Stimulated activated naive CD8-positive, alpha-beta T cell treated with anti-CD3 and anti-CD28 coated beads, Interleukin-15, amount 100 ng/mL, for 72 hours (primary cell): Measurements from ENCODE around the gene ROR1.
"Not testable (repeated sequence)": the region's sequence is repeated elsewhere in the genome, so short reads cannot be mapped to it uniquely, and the experiment has no call there.

Experiments
- ATAC-seq: fragments of 150-1000 bp; cut with Tn5 transposase; 2 replicates; pipeline ENCODE4 v1.10.0; 2021; ENCODE audit warnings: mild to moderate bottlenecking, moderate library complexity
- DNase-seq, 2 donors: peaks; one replicate each; pipeline ENCODE4 v3.0.0; 2021 to 2022
- H3K27ac Mint-ChIP-seq, 2 donors: one replicate each; pipeline ENCODE4 v1.8.0; 2022; ENCODE audit warnings: mild to moderate bottlenecking in 2 of 2, mixed read lengths in 2 of 2, moderate library complexity in 2 of 2
- H3K27me3 Mint-ChIP-seq: one replicate; pipeline ENCODE4 v1.8.0; 2022; ENCODE audit warnings: mixed read lengths
- H3K4me1 Mint-ChIP-seq: one replicate; pipeline ENCODE4 v1.8.0; 2022; ENCODE audit warnings: mild to moderate bottlenecking, mixed read lengths
- H3K4me3 Mint-ChIP-seq, 2 donors: one replicate each; pipeline ENCODE4 v1.8.0; 2022; ENCODE audit warnings: mild to moderate bottlenecking in 2 of 2, mixed read lengths in 2 of 2, moderate library complexity in 1 of 2
- H3K9me3 Mint-ChIP-seq, 2 donors: one replicate each; pipeline ENCODE4 v1.8.0; 2022; ENCODE audit warnings: mixed read lengths in 2 of 2

The ROR1 gene

DNA sequence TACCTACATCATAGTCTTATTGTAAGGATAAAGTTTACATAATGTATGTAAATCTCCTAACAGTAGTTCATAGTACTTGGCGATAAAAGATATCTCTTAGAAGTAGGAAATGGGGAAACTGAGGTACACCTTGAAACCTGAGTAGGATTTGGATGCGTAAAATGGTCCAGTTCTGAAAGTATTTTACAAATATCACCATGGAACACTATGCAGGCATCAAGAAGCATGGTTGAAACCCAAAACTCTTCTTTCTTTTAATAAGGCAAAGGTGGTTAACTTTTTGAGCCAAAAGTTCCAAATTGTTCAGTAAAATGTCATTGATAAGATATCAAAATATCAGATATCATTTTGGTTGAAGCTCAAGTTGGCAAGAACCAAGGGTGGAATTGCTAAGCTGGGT lies 46.0 kb downstream of the ROR1 start:
- H3K27me3 Mint-ChIP-seq: peaks cover 18% of the 10 kb centered on the region
- ATAC-seq (no peak), DNase-seq (no peak)
- H3K27ac Mint-ChIP-seq: no peak overlapping the region
- H3K9me3 Mint-ChIP-seq: no peaks in the 10 kb centered on the region
- H3K4me3 Mint-ChIP-seq: no peak overlapping the region
- H3K4me1 Mint-ChIP-seq: no peaks in the 10 kb centered on the region

DNA sequence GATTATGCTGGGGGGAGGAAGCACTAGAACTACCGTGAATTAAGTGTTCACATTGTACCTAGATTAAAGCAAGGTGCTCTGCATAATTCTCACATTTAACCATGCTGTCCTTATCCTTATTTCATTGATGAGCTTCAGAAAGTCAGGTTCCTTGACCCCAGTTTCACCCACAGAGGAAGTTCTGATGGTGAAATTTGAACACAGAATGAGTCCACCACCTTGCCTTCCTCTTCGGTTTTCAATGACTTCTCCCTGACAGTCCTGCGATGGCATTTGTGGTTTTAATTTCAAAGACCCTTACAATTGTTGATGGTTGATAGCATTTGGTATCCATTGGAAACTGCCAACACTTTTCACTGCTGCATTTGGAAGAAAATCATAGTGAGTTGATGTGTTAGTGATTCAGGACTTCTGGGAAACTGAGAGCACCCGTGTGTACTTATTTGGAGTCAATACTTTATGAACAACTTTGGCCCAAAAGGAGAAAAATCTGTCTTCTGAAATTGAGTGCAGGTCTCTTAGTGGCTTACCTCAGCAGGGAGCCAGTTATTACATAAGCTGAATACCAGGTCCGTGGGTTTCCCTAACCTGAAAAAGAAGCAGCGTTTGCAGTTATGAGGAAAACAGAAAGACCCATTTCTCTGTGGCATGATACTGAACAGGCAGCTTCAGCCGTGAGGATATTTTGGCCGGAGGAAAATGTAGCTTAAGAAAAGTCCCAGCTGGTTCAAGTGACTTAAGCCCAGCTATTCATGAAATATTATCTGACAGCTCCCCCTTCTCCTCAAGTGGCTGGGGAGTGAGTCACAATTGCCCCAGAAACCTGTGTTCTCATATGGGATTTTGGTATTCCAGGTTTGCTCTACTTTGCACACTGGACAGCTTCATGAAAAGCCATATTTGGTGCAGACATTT lies 47.5 kb downstream of the ROR1 start:
- no peaks in the 10 kb centered on the region for H3K9me3 Mint-ChIP-seq
- H3K4me3 Mint-ChIP-seq: no peak overlapping the region
- ATAC-seq (no peak), DNase-seq (no peak)
- H3K4me1 Mint-ChIP-seq: no peaks in the 10 kb centered on the region
- no peak overlapping the region for H3K27ac Mint-ChIP-seq
- peaks cover 18% of the 10 kb centered on the region for H3K27me3 Mint-ChIP-seq

DNA sequence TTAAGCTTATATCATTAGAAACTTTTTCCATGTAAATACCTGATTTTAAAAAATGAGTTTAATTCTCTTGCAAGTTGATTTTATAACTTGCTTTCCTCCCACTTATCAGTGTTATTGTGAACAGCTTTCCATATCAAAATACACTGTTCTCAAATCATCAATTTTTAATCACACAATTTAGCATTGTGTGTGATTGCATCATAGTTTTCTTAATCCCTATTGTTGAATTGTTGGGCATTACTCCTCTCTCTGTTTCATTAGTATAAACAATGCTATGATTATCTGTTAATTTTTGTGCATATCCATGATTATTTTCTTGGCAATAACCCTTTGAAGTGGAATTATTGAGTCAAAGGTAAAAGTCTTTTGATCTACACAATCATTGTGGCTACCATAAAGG lies 48.7 kb downstream of the ROR1 start:
- no peak overlapping the region for H3K4me3 Mint-ChIP-seq
- DNase-seq: no peak
- H3K9me3 Mint-ChIP-seq: no peaks in the 10 kb centered on the region
- H3K4me1 Mint-ChIP-seq: no peaks in the 10 kb centered on the region
- ATAC-seq: no peak
- no peak overlapping the region for H3K27ac Mint-ChIP-seq
- H3K27me3 Mint-ChIP-seq: peaks cover 18% of the 10 kb centered on the region

DNA sequence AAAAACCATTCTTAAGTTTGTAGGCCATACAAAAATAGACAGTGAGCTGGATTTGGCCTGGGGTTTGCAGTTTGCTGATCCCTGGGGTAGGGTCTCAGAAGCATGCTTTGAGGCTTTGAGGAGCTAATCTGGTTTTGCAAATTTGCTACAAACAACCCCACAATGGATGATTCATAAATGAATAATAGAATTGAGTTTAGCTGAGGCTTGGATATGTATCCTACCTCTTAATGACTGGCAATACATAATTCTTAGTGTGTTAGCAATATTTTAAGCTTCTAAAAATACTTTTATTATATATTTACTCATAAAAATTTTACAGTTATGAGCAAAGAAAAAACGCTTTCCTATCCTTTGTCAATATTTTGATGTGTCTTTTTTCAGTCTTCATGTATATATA lies 50.6 kb downstream of the ROR1 start:
- ATAC-seq (no peak), DNase-seq (no peak)
- Mint-ChIP-seq H3K27ac (no peak overlapping the region), H3K27me3 (peaks cover 29% of the 10 kb centered on the region), H3K9me3 (no peaks in the 10 kb centered on the region), H3K4me1 (no peaks in the 10 kb centered on the region), H3K4me3 (no peak overlapping the region)

DNA sequence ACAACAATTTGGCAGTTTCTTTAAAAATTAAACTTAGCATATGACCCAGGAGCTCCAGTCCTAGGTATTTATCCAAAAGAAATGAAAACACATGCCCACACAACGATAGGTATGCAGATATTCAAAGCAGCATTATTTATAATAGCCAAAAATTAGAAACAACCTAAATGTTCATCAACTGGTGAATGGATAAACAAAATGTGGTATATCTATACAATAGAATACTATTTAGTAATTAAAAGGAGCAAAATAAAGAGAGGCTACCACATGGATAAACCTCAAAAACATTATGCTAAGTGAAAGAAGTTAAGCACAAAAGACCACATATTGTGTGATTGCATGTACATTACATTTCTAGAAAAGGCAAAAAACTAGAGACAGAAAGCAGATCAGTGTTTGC lies 51.3 kb downstream of the ROR1 start:
- no peak overlapping the region for H3K4me3 Mint-ChIP-seq

DNA sequence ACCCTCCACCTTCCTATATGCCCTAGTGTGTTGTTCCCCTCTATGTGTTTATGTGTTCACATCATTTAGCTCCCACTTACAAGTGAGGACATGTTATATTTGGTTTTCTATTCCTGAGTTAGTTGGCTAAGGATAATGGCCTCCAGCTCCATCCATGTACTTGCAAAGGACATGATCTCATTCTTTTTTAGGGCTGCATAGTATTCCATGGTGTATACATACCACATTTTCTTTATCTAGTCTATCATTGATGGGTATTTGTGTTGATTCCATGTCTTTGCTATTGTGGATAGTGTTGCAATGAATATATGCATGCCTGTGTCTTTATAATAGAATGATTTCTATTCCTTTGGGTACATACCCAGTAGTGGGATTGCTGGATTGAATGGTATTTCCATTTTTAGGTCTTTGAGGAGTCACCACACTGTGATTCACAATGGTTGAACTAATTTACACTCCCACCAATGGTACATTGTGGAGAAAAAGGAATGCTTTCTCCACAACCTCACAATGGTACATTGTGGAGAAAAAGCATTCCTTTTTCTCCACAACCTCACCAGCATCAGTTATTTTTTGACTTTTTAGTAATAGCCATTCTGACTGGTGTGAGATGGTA lies 52.5 kb downstream of the ROR1 start:
- not testable (repeated sequence) for H3K4me3 Mint-ChIP-seq, H3K4me1 Mint-ChIP-seq, H3K9me3 Mint-ChIP-seq, DNase-seq, H3K27ac Mint-ChIP-seq, ATAC-seq
- H3K27me3 Mint-ChIP-seq: peaks cover 15% of the 10 kb centered on the region

More for the DNA sequence above, 51.3 kb downstream of the ROR1 start:
- no peak overlapping the region for H3K27ac Mint-ChIP-seq
- no peak for DNase-seq
- ATAC-seq: no peak
- no peaks in the 10 kb centered on the region for H3K4me1 Mint-ChIP-seq
- H3K9me3 Mint-ChIP-seq: no peaks in the 10 kb centered on the region
- peaks cover 27% of the 10 kb centered on the region for H3K27me3 Mint-ChIP-seq

DNA sequence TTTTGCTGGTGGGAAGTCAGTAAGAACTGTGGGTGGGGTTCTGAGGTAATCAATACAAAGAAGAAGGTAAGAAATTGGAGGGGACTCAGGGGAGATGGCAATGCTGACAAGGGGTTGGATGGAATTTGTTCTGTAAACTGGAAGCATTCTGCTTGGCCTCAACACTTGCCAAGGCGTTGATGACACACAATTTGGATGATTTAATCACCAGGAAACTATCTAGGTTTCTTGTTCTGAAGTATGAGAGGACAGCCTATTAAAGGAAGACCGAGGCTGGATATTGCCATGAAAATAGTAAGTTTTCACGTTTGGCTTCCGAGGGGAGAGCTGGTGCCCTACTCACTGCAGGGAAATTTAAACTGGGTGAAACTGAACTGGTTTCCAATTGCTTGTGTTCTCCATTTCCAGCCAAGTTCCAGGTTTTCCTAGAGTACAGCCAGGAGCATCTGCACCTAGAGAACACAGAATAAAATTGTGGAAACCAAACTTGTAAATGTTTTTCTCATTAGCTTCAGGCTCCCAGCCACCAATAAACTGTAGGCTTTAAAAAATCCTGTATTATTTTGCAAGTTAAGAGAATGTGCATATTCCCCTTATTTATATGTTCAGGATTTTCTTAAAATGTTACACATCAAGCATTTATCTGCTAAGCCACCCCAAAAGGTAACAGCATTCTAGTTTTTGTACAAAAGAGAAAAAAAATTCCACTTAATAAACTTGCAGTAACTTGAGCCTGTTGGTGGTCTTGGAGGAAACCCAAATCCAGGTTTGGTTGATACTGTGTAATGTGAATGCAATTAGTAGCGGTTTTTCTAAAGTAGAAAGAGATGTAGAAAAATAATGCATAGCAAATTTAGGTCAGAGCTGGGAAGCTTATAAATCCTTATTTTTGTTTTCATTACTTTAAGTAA lies 53.8 kb downstream of the ROR1 start:
- DNase-seq (no peak), ATAC-seq (no peak)
- Mint-ChIP-seq H3K4me1 (no peaks in the 10 kb centered on the region), H3K27me3 (peaks cover 13% of the 10 kb centered on the region), H3K9me3 (no peaks in the 10 kb centered on the region), H3K27ac (no peak overlapping the region), H3K4me3 (no peak overlapping the region)

DNA sequence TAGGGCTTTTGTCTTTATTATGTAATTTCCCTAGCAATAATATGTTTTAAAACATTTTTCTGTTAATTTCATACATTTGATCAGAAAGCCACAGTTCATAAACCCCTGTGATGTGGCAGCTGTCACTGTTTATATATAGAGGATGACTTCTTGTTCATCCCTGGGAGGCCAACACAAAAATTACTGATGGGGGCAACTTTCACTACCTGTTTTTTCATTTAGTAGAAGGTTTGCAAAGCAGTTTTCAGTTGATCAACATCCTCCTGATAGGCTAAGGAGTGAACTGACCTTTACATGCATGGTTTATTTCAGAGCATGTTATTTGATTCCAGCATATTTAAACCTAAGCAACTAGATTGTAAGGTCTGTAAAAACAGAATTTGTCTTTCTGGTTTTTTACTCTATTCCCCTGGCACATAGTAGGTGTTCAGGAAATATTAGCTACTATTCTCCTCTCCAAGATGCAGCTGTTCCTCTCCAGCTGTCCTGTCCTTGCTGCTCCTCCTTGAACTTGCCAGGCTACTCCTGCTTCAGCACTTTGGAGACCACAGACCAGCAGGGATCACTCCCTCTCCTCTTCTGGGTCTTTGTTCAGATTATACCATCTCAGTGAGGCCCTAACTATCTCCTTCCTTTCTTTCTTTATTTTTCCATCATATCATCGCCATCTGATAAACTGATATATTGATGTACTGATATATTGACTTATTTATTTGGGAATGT lies 54.7 kb downstream of the ROR1 start:
- Mint-ChIP-seq H3K9me3 (no peaks in the 10 kb centered on the region), H3K4me3 (no peak overlapping the region), H3K27me3 (peaks cover 13% of the 10 kb centered on the region), H3K27ac (no peak overlapping the region), H3K4me1 (no peaks in the 10 kb centered on the region)
- ATAC-seq (no peak), DNase-seq (no peak)

DNA sequence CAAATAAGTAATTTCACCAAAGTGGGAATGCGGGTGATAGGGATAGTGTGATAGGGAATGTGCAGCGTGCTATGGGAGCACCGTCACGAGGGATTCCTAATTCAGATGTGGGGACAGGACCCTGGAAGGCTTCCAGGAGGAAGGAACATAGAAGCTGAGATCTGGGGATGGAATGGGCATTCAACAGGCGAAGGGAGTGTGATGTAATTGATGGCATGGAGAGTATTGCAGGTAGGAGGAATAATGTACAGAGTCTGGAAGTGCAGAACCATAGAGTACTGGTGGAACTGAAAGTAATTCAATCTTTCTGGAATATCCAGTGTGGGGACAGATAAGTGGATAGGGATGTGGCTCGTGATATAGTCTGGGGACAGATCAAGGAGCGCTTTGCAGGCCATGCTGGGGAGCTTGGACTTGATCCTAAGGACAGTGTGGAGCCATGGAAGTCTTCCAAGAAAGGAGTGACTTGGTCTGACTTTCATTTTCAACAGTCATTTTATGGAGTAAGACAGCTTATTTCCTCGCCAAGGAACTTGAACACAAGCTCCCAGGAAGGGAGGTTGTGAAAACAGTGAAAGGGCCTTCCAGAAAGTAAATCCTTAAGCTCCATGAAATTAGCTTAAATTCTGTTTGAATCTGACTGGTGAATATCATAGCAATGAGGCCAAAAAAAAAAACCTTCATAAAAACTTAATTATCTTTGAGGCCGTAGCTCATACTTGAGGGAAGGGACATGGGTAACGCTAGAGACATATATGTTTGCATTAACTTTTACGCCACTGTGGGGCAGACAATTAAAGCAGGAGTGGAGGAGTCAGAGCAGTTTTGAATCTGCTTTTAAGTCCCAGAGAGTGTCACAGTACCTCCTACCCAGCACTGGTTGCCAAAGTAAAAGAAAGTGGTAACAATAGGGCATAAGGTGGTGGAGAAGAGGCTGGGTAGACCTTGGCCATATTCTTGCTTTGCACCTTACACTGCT lies 55.8 kb downstream of the ROR1 start:
- H3K27ac Mint-ChIP-seq: no peak overlapping the region
- H3K9me3 Mint-ChIP-seq: no peaks in the 10 kb centered on the region
- H3K4me1 Mint-ChIP-seq: no peaks in the 10 kb centered on the region
- ATAC-seq (no peak), DNase-seq (no peak)
- H3K27me3 Mint-ChIP-seq: peaks cover 15% of the 10 kb centered on the region
- no peak overlapping the region for H3K4me3 Mint-ChIP-seq

DNA sequence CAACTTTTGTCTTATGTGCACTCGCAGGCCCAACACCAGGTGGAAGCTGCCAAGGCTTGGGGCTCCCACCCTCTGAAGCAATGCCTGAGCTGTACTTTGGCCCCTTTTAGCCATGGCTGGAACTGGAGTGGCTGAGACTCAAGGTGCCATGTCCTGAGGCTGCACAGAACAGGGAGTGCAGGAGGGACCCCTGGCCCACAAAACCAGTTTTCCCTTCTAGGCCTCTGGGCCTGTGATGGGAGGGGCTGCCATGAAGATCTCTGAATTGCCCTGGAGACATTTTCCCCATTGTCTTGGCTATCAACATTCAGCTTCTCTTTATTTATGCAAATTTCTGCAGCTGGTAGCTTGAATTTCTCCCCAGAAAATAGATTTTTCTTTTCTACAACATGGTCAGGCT lies 57.6 kb downstream of the ROR1 start:
- H3K4me1 Mint-ChIP-seq: no peaks in the 10 kb centered on the region
- no peak overlapping the region for H3K27ac Mint-ChIP-seq
- no peak overlapping the region for H3K4me3 Mint-ChIP-seq
- H3K9me3 Mint-ChIP-seq: no peaks in the 10 kb centered on the region
- H3K27me3 Mint-ChIP-seq: peaks cover 23% of the 10 kb centered on the region
- DNase-seq (no peak), ATAC-seq (no peak)

DNA sequence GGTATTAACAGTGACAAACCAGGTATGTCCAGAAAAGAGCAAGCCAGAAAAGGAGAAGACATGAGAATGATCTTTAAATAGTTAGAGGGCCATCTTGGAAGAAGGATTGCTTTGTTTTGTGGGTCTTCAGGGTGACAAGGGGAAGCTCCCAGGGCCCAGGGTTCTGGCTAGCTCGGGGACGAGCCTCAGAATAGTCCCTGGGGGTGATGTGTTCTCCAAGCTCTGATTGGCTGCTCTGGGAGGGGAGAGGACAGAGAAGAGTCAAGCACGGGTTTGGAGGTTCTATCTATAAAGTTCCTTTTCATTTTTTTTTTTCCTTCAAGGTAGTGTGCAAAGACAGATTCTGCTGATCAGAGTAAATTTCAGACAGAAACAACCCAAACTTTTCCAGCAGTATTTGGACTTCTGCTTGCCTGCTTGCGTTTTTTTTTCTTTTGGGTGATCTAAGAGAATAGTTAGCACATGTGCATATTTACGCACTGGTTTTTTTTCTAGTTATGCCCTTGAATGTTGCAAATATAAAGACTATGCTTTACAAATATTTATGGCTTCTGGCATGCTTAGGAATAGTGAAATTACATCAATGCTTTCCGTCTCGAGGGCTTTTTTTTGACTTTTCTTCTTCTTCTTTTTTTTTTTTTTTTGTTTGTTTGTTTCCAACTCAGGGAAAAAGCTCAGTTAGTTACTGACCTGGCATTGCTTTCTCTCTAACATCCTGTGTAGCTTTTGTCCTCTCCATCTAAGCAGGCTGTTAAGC lies 59.7 kb downstream of the ROR1 start:
- DNase-seq (no peak), ATAC-seq (no peak)
- no peak overlapping the region for H3K4me3 Mint-ChIP-seq
- H3K27ac Mint-ChIP-seq: no peak overlapping the region
- H3K9me3 Mint-ChIP-seq: no peaks in the 10 kb centered on the region
- H3K27me3 Mint-ChIP-seq: peaks cover 21% of the 10 kb centered on the region
- H3K4me1 Mint-ChIP-seq: no peaks in the 10 kb centered on the region

DNA sequence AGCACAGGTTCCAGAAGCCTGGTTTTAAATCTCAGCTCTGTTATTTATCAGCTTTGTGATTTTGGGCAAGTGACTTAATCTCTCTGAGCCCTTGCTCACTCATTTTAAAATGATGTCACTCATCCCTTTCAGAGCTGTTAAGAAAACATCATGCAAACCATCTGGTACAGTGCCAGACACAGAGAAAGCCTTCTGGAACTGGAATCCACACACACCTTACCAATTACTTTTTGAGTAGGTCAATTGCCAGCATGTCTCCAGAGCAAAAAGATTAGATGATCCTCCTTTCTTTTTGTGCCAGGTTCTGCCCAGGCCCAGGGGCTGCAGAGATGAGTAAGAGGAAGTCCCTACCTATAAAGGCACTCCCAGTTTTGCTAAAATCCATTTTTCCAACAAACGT lies 61.3 kb downstream of the ROR1 start:
- no peaks in the 10 kb centered on the region for H3K4me1 Mint-ChIP-seq
- ATAC-seq (no peak), DNase-seq (no peak)
- H3K9me3 Mint-ChIP-seq: no peaks in the 10 kb centered on the region
- peaks cover 10% of the 10 kb centered on the region for H3K27me3 Mint-ChIP-seq
- no peak overlapping the region for H3K4me3 Mint-ChIP-seq
- peak overlapping the region in 1 of 2 donors; percentile 22 for H3K27ac Mint-ChIP-seq

DNA sequence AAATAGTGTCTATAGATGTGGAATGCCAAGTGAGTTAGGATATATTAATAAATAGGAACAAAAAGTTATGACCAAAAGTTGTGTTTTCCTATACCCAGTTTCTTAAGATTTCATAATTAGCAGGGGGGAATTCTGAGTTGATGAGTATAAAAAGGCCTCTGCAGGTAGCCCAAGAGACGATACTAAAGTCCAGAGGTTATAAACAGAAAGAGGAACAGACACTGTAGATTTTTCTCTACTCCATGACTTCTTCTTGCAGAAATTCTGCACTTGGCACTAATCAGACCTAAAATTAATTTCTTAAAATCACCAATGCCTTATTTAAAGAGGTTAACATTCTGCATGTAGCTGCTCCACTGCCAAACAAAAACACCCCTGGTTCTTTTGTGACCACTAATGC lies 62.6 kb downstream of the ROR1 start:
- Mint-ChIP-seq H3K27me3 (peaks cover 10% of the 10 kb centered on the region), H3K4me1 (no peaks in the 10 kb centered on the region), H3K9me3 (no peaks in the 10 kb centered on the region), H3K4me3 (no peak overlapping the region), H3K27ac (no peak overlapping the region)
- ATAC-seq: no peak
- no peak for DNase-seq

DNA sequence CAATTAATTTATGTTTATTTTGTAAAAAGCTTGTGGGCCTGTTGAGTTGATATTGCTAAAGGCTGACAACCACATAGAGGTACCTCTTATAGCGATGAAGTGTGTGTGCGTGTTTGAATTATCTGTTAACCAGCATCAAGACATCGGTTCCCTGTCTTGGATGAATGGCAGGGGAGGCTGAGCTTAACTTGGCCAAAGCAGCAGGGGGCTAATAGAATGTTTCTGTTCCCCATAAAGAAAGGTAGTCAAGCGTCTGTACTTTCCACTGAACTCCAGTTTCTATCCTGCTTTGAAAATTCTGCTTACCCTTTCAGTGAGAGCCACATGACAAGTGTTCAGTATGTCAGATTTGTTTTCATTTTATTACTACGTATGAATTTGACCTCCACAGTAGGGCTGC lies 63.0 kb downstream of the ROR1 start:
- no peaks in the 10 kb centered on the region for H3K4me1 Mint-ChIP-seq
- no peak for DNase-seq

More for the DNA sequence above, 63.0 kb downstream of the ROR1 start:
- H3K9me3 Mint-ChIP-seq: no peaks in the 10 kb centered on the region
- no peak overlapping the region for H3K27ac Mint-ChIP-seq
- ATAC-seq: no peak
- H3K27me3 Mint-ChIP-seq: peaks cover 10% of the 10 kb centered on the region
- no peak overlapping the region for H3K4me3 Mint-ChIP-seq
